HCT116 (cell line): Measurements from ENCODE around the gene GJA1. TPM values are rescaled to one million over a fixed set of nuclear protein-coding genes. Genes with fewer than 3 reads are reported as not detected.

ENCODE experiments used
- ATAC-seq: fragments of 200-7000 bp; cut with Tn5 transposase; 2 replicates; pipeline ENCODE4 v1.9.1; 2020; ENCODE audit warnings: mild to moderate bottlenecking, moderate library complexity
- BruUV-seq: library from RNA; stranded (reverse); fragments of 400-500 nt; replicated peaks from 2 replicates; lab custom pipeline; 2021; lab: Mats Ljungman, UMichigan
- CTCF ChIA-PET: fragments of 300-600 bp; sonication (Branson Sonifier 250); formaldehyde crosslinking; loops from one replicate; lab custom pipeline; 2021; ENCODE audit warnings: antibody characterized with exemption; lab: Charles Lee
- POLR2A ChIA-PET: fragments of 300-600, 350-600 bp; sonication (Branson Sonifier 250); formaldehyde crosslinking; loops from one replicate; lab custom pipeline; 2021; ENCODE audit warnings: antibody characterized with exemption; lab: Charles Lee
- RAD21 ChIA-PET, 2 experiments: fragments of 300-600 bp; sonication (Branson Sonifier 250); formaldehyde crosslinking; loops; one replicate each; lab custom pipeline; 2023; ENCODE audit warnings: low total read pairs in 2 of 2; ENCODE audit not compliant: uncharacterized antibody in 2 of 2, unreplicated experiment in 2 of 2, low non-redundant PET in 1 of 2; lab: Charles Lee
- DNase-seq: peaks from one replicate; pipeline ENCODE4 v3.0.0-alpha.2; 2010; ENCODE audit warnings: low read depth, low spot score
- H2AFZ ChIP-seq: fragments of 200-600 bp; shearing (Covaris generic), sonication (generic); 2 replicates; pipeline ENCODE4 v1.6.1; 2017; ENCODE audit warnings: low read depth, mixed run types, mixed read lengths, antibody characterized with exemption, low read length; ENCODE audit not compliant: poor library complexity, severe bottlenecking
- H3K27ac ChIP-seq: 2 replicates; pipeline ENCODE4 v1.5.1; 2012; ENCODE audit warnings: low read depth, low read length
- H3K27me3 ChIP-seq: fragments of 200-600 bp; sonication (generic); 2 replicates; pipeline ENCODE4 v1.6.1; 2016; ENCODE audit warnings: mixed run types, low read length, mixed read lengths; ENCODE audit not compliant: insufficient read depth
- H3K36me3 ChIP-seq, 2 experiments: fragments of 200-500 bp in 1 of 2; fragments of 200-600 bp in 1 of 2; sonication (Bioruptor generic) in 1 of 2; sonication (generic) in 1 of 2; 2 replicates each; pipeline versions ENCODE4 v1.5.1 to v1.6.1; 2014 to 2016; ENCODE audit warnings: low read length in 2 of 2, inconsistent platforms in 1 of 2, mixed read lengths in 1 of 2, mixed run types in 1 of 2; ENCODE audit not compliant: insufficient read depth in 2 of 2, control insufficient read depth in 1 of 2
- H3K4me1 ChIP-seq, 2 experiments: fragments of 200-600 bp in 1 of 2; sonication (generic) in 1 of 2; 2 replicates each; pipeline versions ENCODE4 v1.5.1 to v1.6.1; 2012 to 2017; ENCODE audit warnings: low read length in 2 of 2, inconsistent platforms in 1 of 2, mild to moderate bottlenecking in 1 of 2, mixed read lengths in 1 of 2, mixed run types in 1 of 2, moderate library complexity in 1 of 2; ENCODE audit not compliant: insufficient read depth in 2 of 2, control insufficient read depth in 1 of 2
- H3K4me2 ChIP-seq: fragments of 200-600 bp; sonication (generic); 2 replicates; pipeline ENCODE4 v1.6.1; 2017; ENCODE audit warnings: mixed run types, low read length, mixed read lengths
- H3K4me3 ChIP-seq, 2 experiments: fragments of 200-600 bp in 1 of 2; sonication (generic) in 1 of 2; replicated peaks in 1 of 2; 2 replicates each; pipeline ENCODE4 v1.5.1; 2011 to 2016; ENCODE audit warnings: low read length in 2 of 2, control low read depth in 1 of 2, low read depth in 1 of 2, mild to moderate bottlenecking in 1 of 2, mixed read lengths in 1 of 2, mixed run types in 1 of 2
- H3K79me2 ChIP-seq: fragments of 200-600 bp; sonication (generic); 2 replicates; pipeline ENCODE4 v1.6.1; 2017; ENCODE audit warnings: mild to moderate bottlenecking, mixed run types, low read length, moderate library complexity, mixed read lengths; ENCODE audit not compliant: insufficient read depth
- H3K9ac ChIP-seq: fragments of 200-600 bp; sonication (generic); 2 replicates; pipeline ENCODE4 v1.6.1; 2016; ENCODE audit warnings: low read length, mixed read lengths
- H3K9me2 ChIP-seq: fragments of 200-600 bp; sonication (generic), shearing (Covaris generic); 2 replicates; pipeline ENCODE4 v1.6.1; 2017; ENCODE audit warnings: mixed run types, mild to moderate bottlenecking, moderate library complexity; ENCODE audit not compliant: insufficient read depth
- H3K9me3 ChIP-seq, 2 experiments: fragments of 200-500 bp in 1 of 2; fragments of 200-600 bp in 1 of 2; sonication (Bioruptor generic) in 1 of 2; sonication (generic) in 1 of 2; 2 replicates each; pipeline ENCODE4 v1.6.1; 2014 to 2017; ENCODE audit warnings: low read length in 2 of 2, mixed read lengths in 2 of 2, inconsistent platforms in 1 of 2, low read depth in 1 of 2, mild to moderate bottlenecking in 1 of 2, mixed run types in 1 of 2, moderate library complexity in 1 of 2; ENCODE audit not compliant: control insufficient read depth in 1 of 2, insufficient read depth in 1 of 2
- H4K20me1 ChIP-seq: fragments of 200-600 bp; sonication (generic), shearing (Covaris generic); 2 replicates; pipeline ENCODE4 v1.6.1; 2017; ENCODE audit warnings: mixed run types, mild to moderate bottlenecking, moderate library complexity; ENCODE audit not compliant: insufficient read depth
- ATF3 ChIP-seq: IDR thresholded peaks from 2 replicates; pipeline ENCODE4 v1.6.1; 2012
- CBX3 ChIP-seq: IDR thresholded peaks from 2 replicates; pipeline ENCODE4 v1.6.1; 2012; ENCODE audit warnings: low read depth
- CEBPB ChIP-seq: IDR thresholded peaks from 2 replicates; pipeline ENCODE4 v1.6.1; 2012; ENCODE audit warnings: low read depth
- ELF1 ChIP-seq: IDR thresholded peaks from 2 replicates; pipeline ENCODE4 v1.6.1; 2012; ENCODE audit warnings: low read depth, borderline replicate concordance
- EZH2phosphoT487 ChIP-seq: fragments of 200-600 bp; IDR thresholded peaks from 2 replicates; pipeline ENCODE4 v1.6.1; 2018; ENCODE audit warnings: antibody characterized with exemption, borderline replicate concordance
- MAX ChIP-seq: IDR thresholded peaks from 2 replicates; pipeline ENCODE4 v1.6.1; 2012
- POLR2A ChIP-seq: IDR thresholded peaks from 2 replicates; pipeline ENCODE4 v1.7.0; 2011; ENCODE audit warnings: borderline replicate concordance; ENCODE audit not compliant: insufficient read depth, insufficient read length; ENCODE audit errors: extremely low read depth
- POLR2AphosphoS5 ChIP-seq: IDR thresholded peaks from 2 replicates; pipeline ENCODE4 v1.6.1; 2011; ENCODE audit warnings: mild to moderate bottlenecking, low read depth, low read length, moderate library complexity
- RAD21 ChIP-seq: IDR thresholded peaks from 2 replicates; pipeline ENCODE4 v1.6.1; 2012; ENCODE audit warnings: low read depth, mild to moderate bottlenecking
- SP1 ChIP-seq: IDR thresholded peaks from 2 replicates; pipeline ENCODE4 v1.6.1; 2012; ENCODE audit warnings: low read depth
- SRF ChIP-seq: IDR thresholded peaks from 2 replicates; pipeline ENCODE4 v1.6.1; 2012; ENCODE audit warnings: low read depth
- YY1 ChIP-seq: IDR thresholded peaks from 2 replicates; pipeline ENCODE4 v1.6.1; 2011; ENCODE audit warnings: low read length, low read depth, moderate library complexity, mild to moderate bottlenecking; ENCODE audit not compliant: insufficient replicate concordance; ENCODE audit errors: extremely low read depth
- ZNF274 ChIP-seq: fragments of 200-500 bp; sonication (Bioruptor generic); IDR thresholded peaks from 2 replicates; pipeline ENCODE4 v1.6.1; 2014; ENCODE audit warnings: mild to moderate bottlenecking, low read depth, low read length, inconsistent platforms
- intact Hi-C: fragments of 100-400 bp; cut with micrococcal nuclease; formaldehyde crosslinking; loops from 2 replicates; pipeline ENCODE4 v1.10.0; 2022
- total RNA-seq: library from RNA; stranded (reverse); gene quantifications from one replicate; pipeline ENCODE4 v1.2.1, GENCODE V29; 2021; ENCODE audit not compliant: unreplicated experiment
- TF ChIP-seq, protein P1 (sequence below), 3 experiments: fragments of 200-600 bp in 1 of 3; sonication (generic) in 1 of 3; IDR thresholded peaks in 2 of 3; conservative IDR thresholded peaks in 1 of 3; 2 replicates each; pipeline ENCODE4 v1.5.1; 2012 to 2017; ENCODE audit warnings: low read depth in 2 of 3, low read length in 2 of 3, antibody characterized with exemption in 1 of 3, borderline replicate concordance in 1 of 3, control low read depth in 1 of 3, mild to moderate bottlenecking in 1 of 3, mixed read lengths in 1 of 3, mixed run types in 1 of 3, moderate library complexity in 1 of 3; ENCODE audit not compliant: insufficient read depth in 1 of 3

The GJA1 gene
- total RNA-seq, 1 experiment from 2014 or later, result 1.1 TPM

DNA sequence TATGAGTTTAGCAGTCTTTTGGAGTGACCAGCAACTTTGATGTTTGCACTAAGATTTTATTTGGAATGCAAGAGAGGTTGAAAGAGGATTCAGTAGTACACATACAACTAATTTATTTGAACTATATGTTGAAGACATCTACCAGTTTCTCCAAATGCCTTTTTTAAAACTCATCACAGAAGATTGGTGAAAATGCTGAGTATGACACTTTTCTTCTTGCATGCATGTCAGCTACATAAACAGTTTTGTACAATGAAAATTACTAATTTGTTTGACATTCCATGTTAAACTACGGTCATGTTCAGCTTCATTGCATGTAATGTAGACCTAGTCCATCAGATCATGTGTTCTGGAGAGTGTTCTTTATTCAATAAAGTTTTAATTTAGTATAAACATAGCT, 13.9 kb downstream of the GJA1 start:
- H3K27me3 ChIP-seq, result no peaks in the 10 kb centered on the region
- intact Hi-C loops, result no loop called here
- CTCF ChIA-PET, result no interaction called here
- H4K20me1 ChIP-seq, result no peaks in the 10 kb centered on the region
- BruUV-seq, result no TSS peak
- H3K4me1 ChIP-seq, result no peaks in the 10 kb centered on the region
- DNase-seq, result no peak
- H3K27ac ChIP-seq, result no peak overlapping the region
- no peak for TF ChIP-seq MAX
- no peak for TF ChIP-seq SP1
- no peak for TF ChIP-seq RAD21
- TF ChIP-seq POLR2A, result no peak
- no peak for TF ChIP-seq CBX3
- no peak for TF ChIP-seq EZH2phosphoT487
- TF ChIP-seq ZNF274, result no peak
- TF ChIP-seq CEBPB, result no peak
- TF ChIP-seq, all 23 proteins: peak for 0
- ChIA-PET RAD21 (no interaction called here), POLR2A (no interaction called here)
- Histone ChIP-seq H3K9me3 (no peaks in the 10 kb centered on the region), H3K9ac (no peak overlapping the region), H3K9me2 (no peaks in the 10 kb centered on the region), H3K79me2 (no peaks in the 10 kb centered on the region), H2AFZ (no peak overlapping the region), H3K4me2 (no peak overlapping the region), H3K36me3 (no peaks in the 10 kb centered on the region), H3K4me3 (no peak overlapping the region)
- no peak for ATAC-seq

- Histone ChIP-seq H3K4me1 (no peaks in the 10 kb centered on the region), H3K4me2 (no peak overlapping the region), H3K36me3 (no peaks in the 10 kb centered on the region), H3K9me2 (no peaks in the 10 kb centered on the region), H4K20me1 (no peaks in the 10 kb centered on the region), H3K4me3 (no peak overlapping the region), H2AFZ (no peak overlapping the region), H3K9ac (no peak overlapping the region), H3K27ac (no peak overlapping the region), H3K27me3 (no peaks in the 10 kb centered on the region), H3K9me3 (no peaks in the 10 kb centered on the region), H3K79me2 (no peaks in the 10 kb centered on the region)
- no peak for DNase-seq
- ATAC-seq, result no peak
- no peak for TF ChIP-seq SRF
- TF ChIP-seq ELF1, result no peak
- TF ChIP-seq ATF3, result no peak
- TF ChIP-seq, protein P1, sequence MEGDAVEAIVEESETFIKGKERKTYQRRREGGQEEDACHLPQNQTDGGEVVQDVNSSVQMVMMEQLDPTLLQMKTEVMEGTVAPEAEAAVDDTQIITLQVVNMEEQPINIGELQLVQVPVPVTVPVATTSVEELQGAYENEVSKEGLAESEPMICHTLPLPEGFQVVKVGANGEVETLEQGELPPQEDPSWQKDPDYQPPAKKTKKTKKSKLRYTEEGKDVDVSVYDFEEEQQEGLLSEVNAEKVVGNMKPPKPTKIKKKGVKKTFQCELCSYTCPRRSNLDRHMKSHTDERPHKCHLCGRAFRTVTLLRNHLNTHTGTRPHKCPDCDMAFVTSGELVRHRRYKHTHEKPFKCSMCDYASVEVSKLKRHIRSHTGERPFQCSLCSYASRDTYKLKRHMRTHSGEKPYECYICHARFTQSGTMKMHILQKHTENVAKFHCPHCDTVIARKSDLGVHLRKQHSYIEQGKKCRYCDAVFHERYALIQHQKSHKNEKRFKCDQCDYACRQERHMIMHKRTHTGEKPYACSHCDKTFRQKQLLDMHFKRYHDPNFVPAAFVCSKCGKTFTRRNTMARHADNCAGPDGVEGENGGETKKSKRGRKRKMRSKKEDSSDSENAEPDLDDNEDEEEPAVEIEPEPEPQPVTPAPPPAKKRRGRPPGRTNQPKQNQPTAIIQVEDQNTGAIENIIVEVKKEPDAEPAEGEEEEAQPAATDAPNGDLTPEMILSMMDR (IDR thresholded peaks at IDR 0.05 in 2 of 3, conservative IDR thresholded peaks at IDR 0.05 in 1 of 3; ENCODE audit: borderline replicate concordance in 1 of 3, insufficient read depth in 1 of 3, low read depth in 2 of 3, low read length in 2 of 3), result no peak
- no peak for TF ChIP-seq RAD21
- TF ChIP-seq ZNF274, result no peak
- no peak for TF ChIP-seq EZH2phosphoT487
- TF ChIP-seq YY1, result no peak
- no peak for TF ChIP-seq POLR2AphosphoS5
- no TSS peak for BruUV-seq
- POLR2A ChIA-PET, result no interaction called here
- intact Hi-C loops, result no loop called here
- RAD21 ChIA-PET, result no interaction called here
- CTCF ChIA-PET, result no interaction called here
These were observed 14.8 kb downstream of the GJA1 start for GRCh38 chr6:121450242-121450641.
